Endothelial cell of coronary artery (primary cell): Measurements from ENCODE around the gene LHX6. TPM values are rescaled to one million over a fixed set of nuclear protein-coding genes. Genes with fewer than 3 reads are reported as not detected.

Experiments
- total RNA-seq: library from RNA; depleted of rRNA; stranded (reverse); fragments of >200 nt; gene quantifications from 2 replicates; pipeline ENCODE4 v1.2.3, GENCODE V29; 2014

LHX6 gene
- total RNA-seq: 0.27 and 1.3 TPM in 2 replicates

GRCh38 chr9:122228568-122229484 lies at the start of gene LHX6:
LHX6 (minus strand) TSS chr9:122228957; CDS start chr9:122228740, 217 bp downstream.

DNA sequence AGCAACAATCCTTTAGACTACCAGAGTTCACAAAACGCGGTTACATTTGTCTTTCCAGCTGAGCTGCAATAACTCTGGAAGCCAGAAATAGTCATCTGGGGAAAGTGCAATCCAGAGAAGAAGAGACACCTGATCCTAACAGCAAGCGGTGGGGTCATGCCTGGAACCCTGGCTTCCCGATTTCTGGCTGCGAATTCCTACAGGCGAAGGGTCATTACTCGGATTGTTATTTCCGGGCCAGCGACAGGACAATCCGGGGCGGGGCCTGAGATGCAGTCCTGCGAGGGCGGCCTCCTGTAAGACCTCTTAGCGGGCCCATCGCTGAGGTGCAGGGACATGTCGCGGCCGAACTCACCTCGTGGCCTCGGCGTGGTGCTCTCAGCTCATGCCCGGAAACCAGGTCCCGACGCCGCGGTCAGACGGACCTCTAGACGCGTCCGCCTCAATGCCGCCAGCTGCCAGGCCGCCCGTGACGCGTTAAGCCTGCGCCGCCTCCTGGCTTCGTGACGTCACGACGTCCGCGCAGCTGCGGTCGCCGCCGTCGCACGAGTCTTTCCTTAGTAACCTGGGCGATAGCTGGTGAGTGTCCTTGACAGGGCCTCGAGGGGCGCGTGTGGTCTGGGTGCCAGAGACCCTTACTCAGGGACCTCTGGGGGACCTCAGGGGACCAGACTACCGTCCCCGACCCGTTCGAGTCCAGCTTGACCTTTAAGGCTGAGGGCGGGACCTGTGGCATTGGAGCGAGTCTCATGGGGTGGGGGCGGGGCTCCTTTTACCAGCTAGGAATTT lies 35.8 kb upstream of the LHX6 start, which contains the start of the genes MRRF and RBM18:
Gene MRRF (plus strand): TSS at position 523 of the 789 bp plus-strand sequence. CDS start 6,010 bp downstream, outside the sequence.
Gene RBM18 (minus strand): TSS at position 481 of the 789 bp plus-strand sequence. CDS start 3,348 bp downstream, outside the sequence.

DNA sequence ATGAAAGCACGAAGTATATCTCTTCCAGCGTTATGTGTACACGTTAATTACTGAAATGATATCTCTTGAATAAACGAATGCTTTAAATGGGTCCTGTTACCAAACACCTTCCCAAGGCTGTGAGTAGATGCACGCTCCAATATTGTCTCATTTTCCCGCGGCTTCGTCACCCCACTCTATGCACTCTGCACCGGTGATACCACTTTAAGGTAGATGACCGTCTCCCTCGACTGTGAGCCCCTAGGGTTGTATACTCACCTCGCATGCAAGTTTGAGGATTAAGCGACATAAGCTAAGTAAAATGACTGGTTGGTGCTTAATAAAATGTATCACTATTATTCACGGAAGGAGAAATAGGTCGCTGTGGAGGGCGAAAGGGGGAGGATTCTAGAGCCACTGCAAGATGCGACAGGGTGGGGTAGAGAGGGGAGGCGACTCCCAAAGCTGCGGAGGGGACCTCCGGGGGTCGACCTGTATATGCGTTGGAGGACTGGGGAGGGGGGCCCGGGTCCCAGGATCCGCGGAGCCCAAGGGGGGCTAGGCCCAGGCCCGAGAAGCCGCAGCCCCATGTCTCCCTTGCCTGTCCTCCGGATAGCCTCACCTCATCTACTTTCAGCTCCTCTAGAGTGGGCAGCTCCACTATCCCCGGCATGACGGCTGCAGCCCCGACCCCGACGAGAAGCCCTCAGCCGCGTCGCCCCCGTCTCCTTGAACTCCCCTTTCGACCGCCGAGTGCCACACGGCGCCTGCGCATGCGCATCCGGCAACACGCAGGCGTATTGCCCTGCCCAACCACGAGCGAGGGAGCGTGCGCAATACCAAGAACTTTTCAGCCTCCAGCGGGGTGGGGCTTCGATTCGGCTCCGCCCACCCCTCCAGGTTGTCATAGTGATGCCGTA lies 69.5 kb downstream of the LHX6 start, which contains the start of the genes MORN5 and NDUFA8:
Gene MORN5 (plus strand): TSS at position 883 of the 899 bp plus-strand sequence. CDS start 65 bp downstream, outside the sequence.
Gene NDUFA8 (minus strand): TSS at position 754 of the 899 bp plus-strand sequence. CDS start 102 bp downstream, at position 652.

Other genes starting within 250 kb of the LHX6 start
- 2.7 and 4.8 TPM in 2 replicates for gene TTLL11, start 135.6 kb downstream of the LHX6 start, total RNA-seq
- 45.3 and 49.8 TPM in 2 replicates for gene NDUFA8, start 69.2 kb downstream of the LHX6 start, total RNA-seq
- gene MORN5, start 69.0 kb downstream of the LHX6 start, total RNA-seq: not detected in 2 replicates
- 6.7 and 7.4 TPM in 2 replicates for gene RBM18, start 35.9 kb upstream of the LHX6 start, total RNA-seq
- 34.3 and 34.9 TPM in 2 replicates for gene MRRF, start 35.9 kb upstream of the LHX6 start, total RNA-seq
- 0.81 and 1.8 TPM in 2 replicates for gene PTGS1, start 142.1 kb upstream of the LHX6 start, total RNA-seq
- gene OR1J1, start 249.0 kb upstream of the LHX6 start, total RNA-seq: not detected in 2 replicates